Caco-2 (cell line): ENCODE measurements around the gene ATG10. TPM values are rescaled to one million over a fixed set of nuclear protein-coding genes. Genes with fewer than 3 reads are reported as not detected.

Source experiments
- BruUV-seq: library from RNA; stranded (reverse); fragments of 400-500 nt; replicated peaks from 2 replicates; lab custom pipeline; 2021; lab: Mats Ljungman, UMichigan
- CTCF ChIA-PET: fragments of 300-600 bp; sonication (Branson Sonifier 250); formaldehyde crosslinking; loops from one replicate; lab custom pipeline; 2022; ENCODE audit warnings: antibody characterized with exemption; lab: Charles Lee
- POLR2A ChIA-PET: fragments of 300-600 bp; sonication (Branson Sonifier 250); formaldehyde crosslinking; loops from one replicate; lab custom pipeline; 2022; ENCODE audit warnings: antibody characterized with exemption; lab: Charles Lee
- DNase-seq, 2 experiments: peaks; one replicate each; pipeline versions ENCODE4 v3.0.0 to v3.0.0-alpha.2; 2020 to 2022
- H3K27me3 ChIP-seq: replicated peaks from 2 replicates; pipeline ENCODE4 v1.6.0; 2011; ENCODE audit warnings: low read length; ENCODE audit not compliant: control insufficient read depth, insufficient read depth
- H3K36me3 ChIP-seq: 2 replicates; pipeline ENCODE4 v1.5.1; 2011; ENCODE audit warnings: low read length; ENCODE audit not compliant: control insufficient read depth, insufficient read depth
- H3K4me1 ChIP-seq: fragments of 250-450 bp; sonication (Bioruptor Pico); 2 replicates; pipeline ENCODE4 v1.5.1; 2020; ENCODE audit warnings: mild to moderate bottlenecking
- H3K4me3 ChIP-seq: 2 replicates; pipeline ENCODE4 v1.5.1; 2011; ENCODE audit warnings: low read depth, mild to moderate bottlenecking, control low read depth, low read length
- H3K9me3 ChIP-seq: fragments of 250-450 bp; sonication (Bioruptor Pico); 2 replicates; pipeline ENCODE4 v1.5.1; 2020; ENCODE audit warnings: mild to moderate bottlenecking, moderate library complexity
- H3K27ac Mint-ChIP-seq: one replicate; pipeline ENCODE4 v1.8.0; 2022; ENCODE audit warnings: mixed read lengths; ENCODE audit not compliant: unreplicated experiment
- H3K27me3 Mint-ChIP-seq: one replicate; pipeline ENCODE4 v1.8.0; 2022; ENCODE audit warnings: mixed read lengths; ENCODE audit not compliant: insufficient read depth, unreplicated experiment
- H3K36me3 Mint-ChIP-seq: one replicate; pipeline ENCODE4 v1.8.0; 2022; ENCODE audit warnings: mild to moderate bottlenecking, mixed read lengths; ENCODE audit not compliant: insufficient read depth, unreplicated experiment
- H3K4me1 Mint-ChIP-seq: one replicate; pipeline ENCODE4 v1.8.0; 2022; ENCODE audit warnings: low read depth, mixed read lengths; ENCODE audit not compliant: unreplicated experiment
- H3K4me3 Mint-ChIP-seq: one replicate; pipeline ENCODE4 v1.8.0; 2022; ENCODE audit warnings: mild to moderate bottlenecking, moderate library complexity, mixed read lengths; ENCODE audit not compliant: unreplicated experiment
- H3K9me3 Mint-ChIP-seq: one replicate; pipeline ENCODE4 v1.8.0; 2022; ENCODE audit warnings: mixed read lengths; ENCODE audit not compliant: unreplicated experiment
- CTCF ChIP-seq, 2 experiments: fragments of 200-600 bp in 1 of 2; IDR thresholded peaks; 1 replicate in 1 of 2; 2 replicates in 1 of 2; pipeline versions ENCODE4 v1.5.1 to v1.8.0; 2011 to 2022; ENCODE audit warnings: antibody characterized with exemption in 1 of 2, control low read depth in 1 of 2, inconsistent platforms in 1 of 2, low read depth in 1 of 2, low read length in 1 of 2, mild to moderate bottlenecking in 1 of 2, moderate library complexity in 1 of 2; ENCODE audit not compliant: insufficient read depth in 1 of 2, severe bottlenecking in 1 of 2, unreplicated experiment in 1 of 2
- intact Hi-C: fragments of 100-400 bp; cut with micrococcal nuclease; formaldehyde crosslinking; loops from one replicate; pipeline ENCODE4 v1.10.0; 2022; ENCODE audit not compliant: unreplicated experiment
- total RNA-seq: library from RNA; stranded (reverse); gene quantifications from 2 replicates; pipeline ENCODE4 v1.2.3, GENCODE V29; 2022

Gene ATG10
- total RNA-seq, 1 experiment from 2014 or later: 5.8 TPM

- Mint-ChIP-seq H3K4me3 (no peak overlapping the region), H3K4me1 (no peaks in the 10 kb centered on the region), H3K9me3 (no peaks in the 10 kb centered on the region), H3K27me3 (no peaks in the 10 kb centered on the region), H3K27ac (no peak overlapping the region), H3K36me3 (no peaks in the 10 kb centered on the region)
- intact Hi-C loops: no loop called here
- Histone ChIP-seq H3K36me3 (no peaks in the 10 kb centered on the region), H3K4me1 (no peaks in the 10 kb centered on the region), H3K9me3 (no peaks in the 10 kb centered on the region), H3K27me3 (no peaks in the 10 kb centered on the region), H3K4me3 (no peak overlapping the region)
- no TSS peak for BruUV-seq
- no peak for TF ChIP-seq CTCF (IDR thresholded peaks at IDR 0.05; ENCODE audit: insufficient read depth in 1 of 2, low read depth in 1 of 2, low read length in 1 of 2, severe bottlenecking in 1 of 2, unreplicated experiment in 1 of 2)
- DNase-seq: no peak
- ChIA-PET CTCF (no interaction called here), POLR2A (no interaction called here)
These were observed 171.2 kb downstream of the ATG10 start for GRCh38 chr5:82142928-82143577.

- no peak for DNase-seq
- H3K36me3 Mint-ChIP-seq: no peaks in the 10 kb centered on the region
- no peaks in the 10 kb centered on the region for H3K4me1 Mint-ChIP-seq
- H3K9me3 ChIP-seq: no peaks in the 10 kb centered on the region
- H3K36me3 ChIP-seq: no peaks in the 10 kb centered on the region
- H3K4me1 ChIP-seq: no peaks in the 10 kb centered on the region
- CTCF ChIA-PET: interaction anchor here (1.1 kb wide), 1 partner anchor 18 kb away, joined by 3 read pairs; no protein-coding TSS in a partner anchor
- H3K9me3 Mint-ChIP-seq: no peaks in the 10 kb centered on the region
- TF ChIP-seq CTCF (IDR thresholded peaks at IDR 0.05; ENCODE audit: insufficient read depth in 1 of 2, low read depth in 1 of 2, low read length in 1 of 2, severe bottlenecking in 1 of 2, unreplicated experiment in 1 of 2): no peak
- no peak overlapping the region for H3K4me3 Mint-ChIP-seq
- H3K27me3 ChIP-seq: no peaks in the 10 kb centered on the region
- H3K27me3 Mint-ChIP-seq: no peaks in the 10 kb centered on the region
- POLR2A ChIA-PET: no interaction called here
- no TSS peak for BruUV-seq
- H3K27ac Mint-ChIP-seq: no peak overlapping the region
- intact Hi-C loops: no loop called here
- no peak overlapping the region for H3K4me3 ChIP-seq
These were observed 176.2 kb downstream of the ATG10 start for GRCh38 chr5:82147860-82148573.

GRCh38 chr5:82149434-82149833 lies 177.6 kb downstream of the ATG10 start:
- intact Hi-C loops: no loop called here
- H3K27me3 ChIP-seq: no peaks in the 10 kb centered on the region
- TF ChIP-seq CTCF (IDR thresholded peaks at IDR 0.05; ENCODE audit: insufficient read depth in 1 of 2, low read depth in 1 of 2, low read length in 1 of 2, severe bottlenecking in 1 of 2, unreplicated experiment in 1 of 2): no peak
- Mint-ChIP-seq H3K27me3 (no peaks in the 10 kb centered on the region), H3K4me1 (no peaks in the 10 kb centered on the region), H3K36me3 (no peaks in the 10 kb centered on the region), H3K4me3 (no peak overlapping the region), H3K9me3 (no peaks in the 10 kb centered on the region), H3K27ac (no peak overlapping the region)
- no peaks in the 10 kb centered on the region for H3K9me3 ChIP-seq
- no peak for DNase-seq
- no peak overlapping the region for H3K4me3 ChIP-seq
- H3K4me1 ChIP-seq: no peaks in the 10 kb centered on the region
- ChIA-PET CTCF (interaction anchor here (1.1 kb wide), 1 partner anchor 16 kb away, joined by 3 read pairs; no protein-coding TSS in a partner anchor), POLR2A (no interaction called here)
- no TSS peak for BruUV-seq
- H3K36me3 ChIP-seq: no peaks in the 10 kb centered on the region
